GM18526 (cell line): ENCODE measurements around the gene DDA1.
A peak's percentile ranks its signal among the peaks of the same experiment; 100 is the strongest.

Source experiments
- POLR2A ChIP-seq: IDR thresholded peaks from 3 replicates; pipeline ENCODE4 v1.6.1; 2011; ENCODE audit not compliant: insufficient read length; ENCODE audit errors: extremely low read depth

DDA1 gene

DNA sequence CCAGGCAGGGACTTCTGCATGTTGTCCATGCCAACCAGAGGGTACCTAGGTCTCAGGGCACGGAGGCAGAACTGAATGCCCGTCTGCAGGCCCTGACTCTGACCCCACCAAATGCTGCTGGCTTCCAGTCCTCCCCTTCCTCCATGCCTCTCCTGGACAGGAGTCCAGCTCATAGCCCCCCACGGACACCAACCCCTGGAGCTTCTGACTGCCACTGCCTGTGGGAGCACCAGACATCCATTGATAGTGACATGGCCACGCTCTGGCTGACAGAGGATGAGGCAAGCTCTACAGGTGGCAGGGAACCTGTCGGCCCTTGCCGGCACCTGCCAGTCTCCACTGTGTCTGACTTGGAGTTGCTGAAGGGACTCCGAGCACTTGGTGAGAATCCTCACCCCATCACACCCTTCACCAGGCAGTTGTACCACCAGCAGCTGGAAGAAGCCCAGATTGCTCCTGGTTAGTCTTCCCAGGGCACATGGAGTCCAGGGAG is 25.8 kb upstream of the DDA1 start:
- TF ChIP-seq POLR2A = no peak

DNA sequence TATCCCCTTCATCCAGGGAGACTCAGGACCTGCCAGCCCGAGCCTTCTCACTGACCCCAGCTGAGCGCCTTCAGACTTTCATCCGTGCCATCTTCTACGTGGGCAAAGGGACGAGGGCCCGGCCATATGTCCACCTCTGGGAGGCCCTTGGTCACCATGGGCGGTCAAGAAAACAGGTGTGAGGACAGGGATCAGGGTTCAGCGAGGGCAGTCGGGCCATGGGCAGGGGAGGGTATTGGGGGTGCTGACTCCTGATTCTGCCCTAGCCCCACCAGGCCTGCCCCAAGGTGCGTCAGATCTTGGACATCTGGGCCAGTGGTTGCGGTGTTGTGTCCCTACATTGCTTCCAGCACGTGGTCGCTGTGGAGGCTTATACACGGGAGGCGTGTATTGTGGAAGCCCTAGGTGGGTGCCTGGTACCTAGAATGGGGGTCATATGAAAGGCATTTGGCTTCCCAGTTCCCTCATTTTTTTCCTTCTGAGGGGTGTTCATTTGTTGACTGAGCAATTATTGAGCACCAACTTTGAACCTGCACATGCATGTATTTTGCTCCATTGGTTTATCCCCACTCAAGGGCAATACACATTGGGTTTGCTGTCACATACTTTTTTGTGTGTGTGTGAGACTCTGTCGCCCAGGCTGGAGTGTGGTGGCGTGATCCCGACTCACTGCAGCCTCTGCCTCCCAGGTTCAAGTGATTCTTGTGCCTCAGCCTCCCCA is 23.8 kb upstream of the DDA1 start:
- no peak for TF ChIP-seq POLR2A

DNA sequence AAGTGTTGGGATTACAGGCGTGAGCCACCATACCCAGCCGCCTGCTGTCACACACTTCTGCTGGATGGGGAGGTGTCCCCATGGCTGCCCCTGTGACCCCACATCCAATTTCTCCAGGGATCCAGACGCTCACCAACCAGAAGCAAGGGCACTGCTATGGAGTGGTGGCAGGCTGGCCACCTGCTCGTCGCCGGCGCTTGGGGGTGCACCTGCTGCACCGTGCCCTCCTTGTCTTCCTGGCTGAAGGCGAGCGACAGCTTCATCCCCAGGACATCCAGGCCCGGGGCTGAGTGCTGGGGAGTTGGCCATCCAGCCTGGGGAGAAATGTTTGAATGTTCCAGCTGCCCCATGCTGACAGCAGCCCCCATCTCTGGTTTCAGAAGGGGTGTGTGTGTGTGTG is 23.1 kb upstream of the DDA1 start:
- TF ChIP-seq POLR2A = no peak

DNA sequence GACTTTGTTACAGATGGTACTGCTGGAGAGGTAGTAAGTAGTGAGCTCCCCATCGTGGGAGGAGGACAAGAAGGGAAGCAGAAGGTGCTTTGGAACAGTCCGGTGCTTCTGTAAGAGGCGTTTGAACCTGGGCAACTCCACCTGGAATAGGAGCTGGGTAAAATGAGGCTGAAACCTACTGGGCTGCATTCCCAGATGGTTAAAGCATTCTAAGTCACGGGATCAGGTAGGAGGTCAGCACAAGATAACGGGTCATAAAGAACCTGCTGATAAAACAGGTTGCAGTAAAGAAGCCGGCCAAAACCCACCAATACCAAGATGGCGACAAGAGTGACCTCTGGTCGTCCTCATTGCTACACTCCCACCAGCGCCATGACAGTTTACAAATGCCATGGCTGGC is 22.6 kb upstream of the DDA1 start:
- TF ChIP-seq POLR2A = no peak

DNA sequence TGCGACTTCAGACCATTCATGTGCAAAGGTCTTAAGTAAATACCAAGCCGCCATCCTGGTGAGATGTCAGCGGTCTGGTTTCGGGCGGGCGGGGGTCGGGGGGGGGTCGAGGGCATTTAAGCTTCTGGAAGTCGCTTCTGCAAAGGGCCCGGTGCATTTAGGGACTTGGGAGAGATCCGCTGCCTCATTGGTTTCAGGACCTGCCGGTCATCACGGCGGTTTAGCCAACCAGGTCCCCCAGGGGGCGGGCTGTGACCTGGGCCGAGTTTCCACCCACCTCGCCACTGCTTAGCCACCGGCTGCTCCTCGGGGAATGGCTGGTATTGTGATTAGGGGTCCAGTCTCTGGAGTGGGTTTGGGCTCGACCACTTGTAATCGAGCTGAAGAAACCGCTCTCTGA is 19.9 kb upstream of the DDA1 start:
- TF ChIP-seq POLR2A = no peak

DNA sequence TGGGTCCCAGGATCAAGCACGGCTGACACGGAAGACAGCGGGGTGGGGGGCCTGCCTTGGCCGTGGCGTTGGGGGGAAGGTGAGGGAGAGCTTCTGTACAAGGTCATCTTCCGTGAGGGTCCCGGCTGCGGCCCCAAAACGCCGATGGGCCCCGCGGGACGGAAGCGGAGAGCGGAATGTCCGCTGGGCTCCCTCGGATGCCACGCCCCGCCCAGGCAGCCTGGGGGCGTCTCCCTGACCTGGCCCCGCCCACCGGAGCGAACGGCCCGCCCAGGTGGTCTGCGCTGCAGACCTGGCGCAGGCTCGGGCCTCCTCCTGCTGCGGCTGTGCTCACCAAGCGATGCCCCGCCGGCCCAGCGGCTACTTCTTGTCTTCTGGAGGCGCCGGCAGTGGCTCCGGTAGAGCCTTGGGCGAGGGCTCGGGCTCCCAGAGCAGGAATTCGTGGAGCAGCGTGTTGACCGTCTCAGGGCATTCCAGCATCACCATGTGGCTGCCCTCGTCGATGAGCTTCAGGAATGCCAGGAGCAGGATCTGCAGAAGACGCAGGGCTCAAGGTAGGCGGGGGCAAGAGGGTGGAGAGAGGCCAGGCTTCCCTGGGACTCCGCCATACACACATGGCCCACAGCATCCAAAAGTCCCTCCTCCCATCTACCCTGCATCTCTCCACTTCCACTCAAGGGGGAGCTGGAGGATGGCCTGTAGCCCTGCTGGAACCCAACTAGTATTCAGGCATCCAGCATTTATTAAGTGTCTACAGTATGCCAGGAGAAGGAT is 16.9 kb upstream of the DDA1 start:
- peak; percentile 59 for TF ChIP-seq POLR2A

DNA sequence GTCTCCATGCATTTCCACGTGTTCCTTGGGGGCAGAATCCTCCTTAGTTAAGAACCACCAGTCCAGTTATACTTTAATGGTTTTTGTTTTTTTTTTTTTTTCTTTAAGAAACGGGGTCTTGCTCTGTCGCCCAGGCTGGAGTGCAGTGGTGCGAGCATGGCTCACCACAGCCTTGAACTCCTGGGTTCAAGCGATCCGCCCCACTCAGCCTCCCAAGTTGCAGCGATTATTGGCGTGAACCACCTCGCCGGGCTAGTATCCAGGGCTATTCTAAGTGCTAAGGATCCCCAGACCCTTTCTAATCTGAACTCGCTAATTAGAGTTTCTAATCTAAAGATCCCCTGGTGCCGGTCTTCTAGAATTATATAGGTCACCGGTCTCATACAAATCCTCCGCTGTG is 15.8 kb upstream of the DDA1 start:
- TF ChIP-seq POLR2A = no peak

DNA sequence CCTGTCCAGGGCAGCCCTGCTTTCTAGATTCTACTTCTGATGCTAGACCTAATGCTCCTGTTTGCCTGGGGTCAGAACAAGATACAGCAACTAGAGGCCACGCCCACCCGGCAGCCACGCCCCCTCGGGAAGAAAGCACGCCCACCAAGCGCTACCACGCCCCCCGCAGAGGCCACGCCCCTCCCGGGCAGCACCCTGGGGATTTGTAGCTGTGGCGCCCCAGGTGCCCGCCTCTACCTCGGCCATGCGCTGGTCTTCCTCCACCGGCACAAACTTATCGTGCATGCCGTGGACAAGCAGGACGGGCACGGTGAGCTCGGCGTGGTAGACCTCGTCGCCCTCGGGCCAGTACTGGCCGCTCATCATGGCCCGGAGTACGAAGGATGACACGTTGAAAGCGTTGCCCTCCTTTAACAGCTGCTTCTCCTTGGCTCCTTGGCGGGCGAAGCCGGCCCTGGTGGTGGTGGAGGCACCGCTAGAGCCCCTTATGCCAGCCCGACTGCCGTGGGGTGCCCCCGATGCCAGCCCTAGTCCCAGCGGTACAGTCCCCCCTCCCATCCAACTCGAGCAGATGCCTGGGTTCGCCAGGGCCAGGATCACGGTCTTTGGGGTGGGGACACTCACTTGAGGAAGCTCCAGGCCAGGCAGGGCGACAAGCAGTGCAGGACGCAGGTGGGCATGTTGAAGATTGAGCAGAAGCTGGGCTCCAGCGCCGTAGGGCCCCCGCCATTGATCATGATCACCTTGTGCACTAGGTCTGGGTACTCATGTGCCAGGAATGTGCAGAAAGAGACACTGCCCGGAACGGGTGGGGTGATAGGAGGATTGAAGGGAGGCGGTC is 15.1 kb upstream of the DDA1 start:
- TF ChIP-seq POLR2A = no peak

DNA sequence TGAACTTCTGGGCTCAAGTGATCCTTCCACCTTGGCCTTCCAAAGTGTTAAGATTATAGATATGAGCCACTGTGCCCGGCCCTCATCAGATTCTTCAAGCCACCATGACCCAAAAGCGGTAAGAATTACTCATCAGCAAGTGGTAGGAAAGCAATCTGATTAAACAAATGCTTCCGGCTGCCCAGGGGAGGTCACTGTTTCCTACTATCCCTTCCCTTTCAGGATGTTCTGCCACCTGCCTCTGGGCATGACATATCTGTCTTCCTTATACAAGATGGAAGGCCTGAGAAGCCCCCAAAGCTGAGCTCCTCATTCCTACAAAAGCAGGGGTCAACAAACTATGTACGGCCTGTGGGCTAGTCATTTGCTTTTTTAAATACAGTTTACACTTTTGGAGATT is 13.1 kb upstream of the DDA1 start:
- TF ChIP-seq POLR2A = no peak

DNA sequence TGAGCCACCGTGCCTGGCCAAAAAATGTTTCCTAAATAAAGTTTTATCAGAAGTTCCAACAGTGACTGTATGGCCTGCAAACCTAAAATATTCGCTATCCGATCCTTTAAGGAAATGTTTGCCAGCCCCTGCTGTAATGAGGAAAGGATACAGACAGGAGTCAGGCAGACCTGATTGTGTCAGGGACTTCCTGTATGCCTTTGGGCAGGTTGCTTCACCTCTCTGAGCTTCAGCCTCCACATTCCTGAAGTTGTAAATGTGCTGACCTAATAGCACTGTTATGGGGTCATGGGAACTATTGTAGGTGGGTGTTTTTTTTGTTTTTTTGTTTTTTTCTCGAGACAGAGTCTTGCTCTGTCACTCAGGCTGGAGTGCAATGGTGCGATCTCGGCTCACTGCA is 12.4 kb upstream of the DDA1 start:
- TF ChIP-seq POLR2A = no peak

DNA sequence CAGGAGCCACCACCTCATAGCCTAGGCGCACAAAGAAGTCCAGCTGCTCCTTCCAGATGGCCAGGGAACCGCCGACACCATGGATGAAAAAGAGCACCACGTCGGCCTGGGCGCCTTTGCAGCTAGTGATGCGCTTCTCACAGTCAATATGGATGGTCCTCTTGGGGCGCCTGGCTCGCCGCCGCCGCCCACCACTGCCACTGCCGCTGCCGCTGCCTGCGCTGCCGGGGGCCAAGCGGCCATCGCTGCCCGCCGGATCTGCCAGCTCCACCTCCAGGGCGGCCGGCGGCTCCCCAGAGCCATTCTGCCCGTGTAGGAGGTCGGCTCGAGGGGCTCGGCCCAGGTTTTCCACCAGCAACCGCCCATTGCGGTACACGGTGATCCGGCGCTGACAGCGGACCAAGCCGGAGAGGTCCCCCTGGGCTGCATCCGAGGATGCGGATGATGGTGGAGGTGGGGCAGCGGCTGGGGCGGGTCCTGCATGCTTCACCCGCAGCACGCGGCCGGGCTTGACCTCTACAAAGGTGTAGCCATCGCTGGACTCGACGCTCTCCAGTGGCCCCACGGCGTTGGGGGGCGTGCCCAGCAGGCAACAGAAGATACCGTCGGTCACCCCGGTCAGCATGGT is 8.3 kb upstream of the DDA1 start:
- no peak for TF ChIP-seq POLR2A

DNA sequence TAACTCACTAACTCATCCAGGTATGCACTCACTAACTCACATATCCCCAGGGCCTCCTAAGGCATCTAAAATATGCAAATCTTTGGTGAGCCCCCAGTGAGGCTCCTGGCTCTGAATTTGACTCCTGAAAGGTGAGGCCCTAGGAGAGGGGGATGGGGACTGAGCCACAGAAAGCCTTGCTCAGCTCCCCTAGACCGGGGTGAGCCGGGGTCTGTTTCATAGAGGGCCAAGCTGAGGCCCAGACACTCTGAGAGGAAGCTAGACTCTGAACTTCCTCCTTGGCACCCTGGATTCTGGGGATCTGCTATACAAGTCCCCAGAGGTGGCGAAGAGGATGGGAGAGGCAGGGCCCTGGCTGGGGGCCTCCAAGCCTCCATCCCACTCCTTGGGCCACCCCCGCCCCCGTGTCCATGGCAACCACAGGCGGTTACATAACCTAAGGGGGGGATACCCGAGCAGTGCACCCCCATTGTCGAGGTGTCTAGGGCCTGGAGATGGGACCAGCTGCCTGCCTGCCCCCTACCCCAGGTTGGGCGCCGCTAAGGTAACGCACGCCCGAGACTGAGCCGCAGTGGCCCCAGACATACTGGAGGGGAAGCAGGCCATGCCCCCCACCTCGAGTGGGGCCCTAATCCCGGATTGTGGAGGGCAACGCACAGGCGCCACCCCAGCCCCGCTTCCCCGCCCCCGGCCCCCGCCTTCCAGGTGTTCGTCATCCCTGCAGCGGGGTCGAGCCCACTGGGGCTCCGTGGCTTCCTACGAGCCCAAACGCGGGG is 6.8 kb upstream of the DDA1 start:
- TF ChIP-seq POLR2A = no peak

DNA sequence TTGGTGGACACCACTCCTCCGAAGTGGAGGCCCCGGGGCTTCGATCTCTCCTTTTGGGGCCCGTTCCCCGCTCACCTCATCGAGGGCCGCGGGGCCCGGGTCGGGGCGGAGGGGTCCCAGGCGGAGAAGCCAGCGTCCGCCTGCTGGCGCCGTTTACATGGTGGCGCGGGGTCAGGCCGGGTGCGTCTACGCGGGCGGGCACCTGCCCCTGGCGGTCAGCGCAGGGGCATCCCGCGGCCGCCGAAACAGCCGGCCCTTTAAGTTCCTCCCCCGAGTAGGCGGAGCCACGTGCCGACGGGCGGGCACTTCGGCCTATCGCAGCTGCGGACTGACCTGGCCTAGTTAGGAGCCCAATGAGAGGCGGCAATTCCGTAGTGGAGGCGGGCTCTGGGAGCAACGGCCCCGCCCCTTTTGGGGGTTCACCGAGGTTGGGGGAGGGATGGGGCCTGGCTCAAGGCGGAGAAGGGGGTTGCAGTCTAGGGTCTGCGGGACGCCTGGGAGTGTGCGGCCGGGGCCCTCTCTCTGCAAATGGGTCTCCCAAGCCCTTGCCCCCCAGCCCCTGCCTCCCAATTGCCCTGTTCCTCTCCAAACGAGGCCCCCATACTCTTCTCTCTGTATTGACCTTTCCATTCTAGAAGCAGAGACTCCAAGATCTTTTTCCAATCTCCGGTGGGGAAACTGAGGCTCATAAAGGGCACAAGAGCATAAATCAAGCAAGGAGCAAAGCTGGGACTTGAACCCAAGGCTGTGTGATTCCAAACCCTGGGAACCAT is 6.0 kb upstream of the DDA1 start, which contains the start of gene ABHD8:
ABHD8 (minus strand) TSS at position 259 of the 773 bp plus-strand sequence. CDS start 1,809 bp downstream, outside the sequence.
- TF ChIP-seq POLR2A = peak; percentile 32

DNA sequence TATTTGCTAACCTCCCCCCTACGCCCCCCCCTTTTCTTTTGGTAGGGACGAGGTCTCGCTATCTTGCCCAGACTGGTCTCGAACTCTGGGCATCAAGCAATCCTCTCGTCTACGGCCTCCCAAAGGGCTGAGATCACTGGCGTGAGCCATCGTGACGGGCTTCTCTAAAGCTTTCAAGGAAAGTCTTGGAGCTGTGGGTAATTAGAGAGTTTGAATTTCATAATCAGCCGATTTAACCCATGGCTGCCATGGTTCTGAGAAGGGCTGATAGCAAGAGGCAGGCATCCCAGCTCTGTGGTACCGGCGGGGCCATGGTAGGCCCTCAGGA is 5.5 kb upstream of the DDA1 start:
- no peak for TF ChIP-seq POLR2A
